Sigmoid colon (tissue), 4 donors: ENCODE results near the gene LSR.

Experiments used
- POLR2A ChIP-seq, 2 donors: fragments of 450-650 bp; IDR thresholded peaks; one replicate each; pipeline ENCODE4 v1.6.1; 2016; ENCODE audit warnings: antibody characterized with exemption in 2 of 2, mild to moderate bottlenecking in 2 of 2, moderate library complexity in 2 of 2
- POLR2AphosphoS5 ChIP-seq, 4 donors: sonication (generic); formaldehyde crosslinking; IDR thresholded peaks; one replicate each; pipeline ENCODE4 v1.6.1; 2017; ENCODE audit warnings: antibody characterized with exemption in 4 of 4

GRCh38 chr19:35294328-35294727 is 45.5 kb downstream of the LSR start:
- no peak for TF ChIP-seq POLR2AphosphoS5 (IDR thresholded peaks at IDR 0.05)
- no peak for TF ChIP-seq POLR2A (IDR thresholded peaks at IDR 0.05)
